ENCODE measurements around the gene PAK1.
A peak's percentile ranks its signal among the peaks of the same experiment; 100 is the strongest.
"Not testable (repeated sequence)": the region's sequence is repeated elsewhere in the genome, so short reads cannot be mapped to it uniquely, and the experiment has no call there.

Gene PAK1

DNA sequence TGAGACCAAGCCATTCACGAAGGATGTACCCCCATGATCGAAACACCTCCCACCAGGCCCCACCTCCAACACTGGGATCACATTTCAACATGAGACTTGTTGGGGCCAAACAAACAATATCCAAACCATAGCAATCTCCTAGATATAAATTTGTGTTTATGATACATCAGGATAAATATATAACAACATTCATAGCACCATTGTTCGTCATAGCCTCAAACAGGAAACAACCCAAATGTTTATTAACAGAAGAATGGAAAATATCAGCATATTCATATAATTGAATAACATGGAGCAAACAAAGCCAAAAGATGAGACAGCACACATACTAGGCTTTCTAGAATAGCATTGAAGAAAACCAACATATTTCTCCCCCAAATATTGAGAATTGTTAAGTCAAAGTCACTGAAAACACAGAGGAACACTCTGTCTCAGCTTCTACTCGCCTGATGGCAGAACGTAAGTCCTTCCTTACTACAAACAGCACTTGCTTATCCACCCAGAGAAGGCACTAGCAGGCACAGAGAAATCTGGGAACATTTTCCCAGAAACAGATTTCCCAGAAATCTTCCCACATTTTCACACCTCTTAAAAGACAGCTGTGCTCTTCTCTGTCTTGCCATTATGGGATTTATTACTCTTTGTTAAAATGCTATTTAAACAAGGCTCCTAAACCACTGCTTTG lies 164.4 kb downstream of the PAK1 start:
- DNase-seq (ENCODE audit: low read depth, low spot score) = no peak

DNA sequence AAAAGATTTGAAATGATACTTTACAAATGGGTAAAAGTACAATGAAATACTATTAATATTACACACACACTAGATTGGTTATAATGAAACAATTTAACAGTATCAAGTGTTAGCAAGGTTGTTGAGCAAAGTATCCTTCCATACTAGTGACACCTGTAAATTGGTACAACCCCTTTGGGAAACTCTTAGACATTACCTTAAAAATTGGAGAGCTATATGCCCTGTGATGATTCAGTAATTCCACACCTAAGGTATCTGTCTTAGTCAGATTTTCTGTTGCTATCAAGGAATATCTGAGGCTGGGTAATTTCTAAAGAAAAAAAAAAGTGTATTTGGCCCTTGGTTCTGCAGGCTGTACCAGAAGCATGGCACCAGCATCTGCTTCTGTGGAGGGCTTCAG lies 165.1 kb downstream of the PAK1 start:
- DNase-seq (ENCODE audit: low read depth, low spot score) = no peak

- DNase-seq (ENCODE audit: low read depth, low spot score) = no peak
These were observed 170.6 kb downstream of the PAK1 start for GRCh38 chr11:77303328-77303727.

DNA sequence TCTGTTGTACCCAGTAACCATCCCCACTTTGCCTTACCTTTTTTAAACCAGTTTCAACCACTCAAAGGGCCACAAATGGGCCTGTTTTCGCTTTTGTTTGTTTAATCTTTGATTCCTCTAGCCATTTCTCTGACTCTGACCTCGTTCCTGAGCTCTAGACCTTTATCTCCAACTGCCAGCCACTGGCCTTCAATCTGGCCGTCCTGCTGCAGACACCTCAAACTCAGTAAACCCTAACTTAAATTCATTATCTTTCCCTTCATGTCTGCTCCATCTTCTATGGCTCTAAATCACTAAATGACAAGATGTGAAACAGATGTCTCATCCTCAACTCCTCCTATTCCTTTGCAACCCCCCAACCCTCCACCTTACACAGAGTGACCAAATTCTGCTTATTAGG lies 171.1 kb downstream of the PAK1 start:
- no peak for DNase-seq (ENCODE audit: low read depth, low spot score)

GRCh38 chr11:77301510-77301909 lies 172.4 kb downstream of the PAK1 start, which contains the start of gene GDPD4:
TSS of gene GDPD4 (minus strand) at chr11:77301686. CDS start at chr11:77285137, 16,549 bp downstream.
- no peak for DNase-seq (ENCODE audit: low read depth, low spot score)

- DNase-seq (ENCODE audit: low read depth, low spot score) = no peak
These were observed 173.2 kb downstream of the PAK1 start for GRCh38 chr11:77300695-77301094.

DNA sequence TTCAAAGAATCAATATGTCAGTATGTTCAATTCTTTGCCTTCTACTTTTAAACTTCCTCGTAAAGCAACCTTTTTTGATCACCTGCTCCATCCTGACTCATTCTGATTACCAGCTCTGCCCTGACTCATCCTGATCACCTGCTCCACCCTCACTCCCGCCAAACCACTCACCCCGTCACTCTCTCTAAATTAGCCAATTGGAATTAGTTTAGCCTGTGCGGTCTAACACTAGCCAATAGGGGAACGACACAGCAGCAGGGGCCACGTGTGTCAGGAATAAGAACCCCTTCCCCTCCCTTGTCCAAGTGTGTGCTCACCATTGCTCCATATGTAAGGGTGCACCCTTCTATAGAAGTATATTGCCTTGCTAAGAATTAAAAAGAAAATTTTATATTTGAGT lies 173.9 kb downstream of the PAK1 start:
- not testable (repeated sequence) for DNase-seq (ENCODE audit: low read depth, low spot score)

GRCh38 chr11:77299528-77299993 lies 174.3 kb downstream of the PAK1 start:
- DNase-seq (ENCODE audit: low read depth, low spot score) = no peak

GRCh38 chr11:77294040-77294439 lies 179.9 kb downstream of the PAK1 start:
- DNase-seq (ENCODE audit: low read depth, low spot score) = no peak

- DNase-seq (ENCODE audit: low read depth, low spot score) = no peak
These were observed 184.2 kb downstream of the PAK1 start for GRCh38 chr11:77289737-77290136.

DNA sequence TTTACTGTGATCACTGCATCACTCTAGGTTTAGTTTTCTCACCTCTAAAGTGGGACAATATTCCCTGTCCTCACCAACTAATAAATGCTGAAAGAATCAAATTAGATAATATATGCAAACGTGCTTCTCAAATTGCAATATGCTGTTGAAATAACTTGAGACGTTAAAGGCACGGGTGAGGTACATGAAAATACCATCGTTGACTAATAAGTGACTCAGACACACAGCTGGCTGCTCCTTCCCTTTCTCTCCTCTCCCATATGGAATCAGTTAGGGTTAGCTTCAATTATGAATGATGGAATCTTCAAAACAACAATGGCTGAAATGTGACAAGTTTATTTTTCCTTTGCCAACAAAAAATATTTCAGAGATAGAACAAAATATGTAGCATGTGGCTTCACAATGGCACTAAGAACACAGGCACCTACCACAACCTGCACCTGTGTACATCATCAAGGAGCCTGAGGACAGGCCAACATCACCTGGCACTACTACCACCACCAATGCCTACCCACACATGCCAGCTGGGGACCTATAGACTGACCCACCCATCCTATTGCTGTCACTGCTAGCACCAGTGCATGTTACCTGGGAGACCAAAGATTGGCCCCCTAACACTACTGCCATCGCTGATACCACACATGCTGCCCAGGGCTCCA lies 186.2 kb downstream of the PAK1 start:
- peak; percentile 38 for DNase-seq (ENCODE audit: low read depth, low spot score)

DNA sequence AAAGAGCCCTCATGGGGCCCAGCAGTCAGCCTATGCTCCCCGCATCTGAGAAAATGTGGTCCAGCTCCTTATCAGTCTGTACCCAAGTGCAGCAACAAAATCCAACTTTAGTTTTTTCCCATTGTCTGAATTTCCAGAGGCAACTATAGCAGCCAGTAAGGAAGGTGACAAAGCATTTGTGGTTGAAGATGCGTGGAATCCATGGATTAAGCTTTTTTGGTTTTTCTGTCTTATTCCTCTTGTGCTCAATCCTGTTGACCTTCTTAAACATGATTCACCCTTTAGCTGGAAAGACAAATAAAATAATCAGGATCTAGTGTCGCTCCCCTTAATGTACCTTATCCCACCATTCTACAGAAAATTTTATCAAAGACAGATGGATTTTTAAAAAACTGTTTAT lies 186.8 kb downstream of the PAK1 start:
- DNase-seq (ENCODE audit: low read depth, low spot score) = no peak

DNA sequence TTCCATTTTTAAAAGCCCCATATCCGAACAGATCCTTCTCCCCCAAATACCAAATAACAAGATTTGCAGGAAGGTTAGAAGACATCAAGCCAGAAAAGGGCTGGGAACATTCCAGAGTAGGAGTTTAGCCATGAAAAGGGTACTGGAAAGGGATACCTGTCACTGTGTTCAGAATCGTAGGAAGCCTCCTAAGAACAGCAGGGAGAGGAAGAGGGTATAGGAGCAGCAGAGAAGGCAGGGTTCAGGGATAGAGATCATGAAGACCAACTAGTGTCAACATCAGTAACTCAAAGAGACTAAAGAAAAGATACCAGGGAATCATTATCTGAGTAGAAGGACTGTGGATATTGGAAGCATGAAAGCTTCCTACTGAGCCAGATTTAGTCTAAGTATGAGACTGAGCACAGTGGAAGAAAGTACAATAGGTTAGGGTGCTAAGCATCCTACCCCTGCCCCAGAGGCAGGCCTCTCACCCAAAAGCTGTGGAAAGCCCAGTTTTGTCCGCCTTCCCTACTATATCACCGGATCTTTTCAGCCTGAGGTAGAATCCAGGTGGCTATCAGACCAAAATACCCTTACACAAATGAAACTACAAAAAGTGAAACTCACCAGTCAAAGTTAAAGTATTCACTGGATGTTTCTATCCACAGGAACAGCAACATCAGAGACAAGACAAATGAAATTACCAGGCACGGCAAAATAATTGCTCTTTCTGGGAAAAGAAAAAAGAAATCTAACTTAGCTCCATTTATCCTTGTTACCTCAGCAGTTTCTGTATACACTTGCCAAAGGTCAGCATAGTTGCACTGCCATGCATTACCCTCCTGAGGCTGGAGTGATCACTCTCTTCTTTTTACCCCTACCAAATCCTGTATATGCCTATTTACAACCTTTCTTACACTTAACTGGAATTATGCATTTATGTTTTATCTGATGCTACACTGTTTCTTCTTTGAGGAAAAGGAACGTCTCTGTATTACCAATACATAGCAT lies 189.1 kb downstream of the PAK1 start:
- DNase-seq (ENCODE audit: low read depth, low spot score) = no peak

DNA sequence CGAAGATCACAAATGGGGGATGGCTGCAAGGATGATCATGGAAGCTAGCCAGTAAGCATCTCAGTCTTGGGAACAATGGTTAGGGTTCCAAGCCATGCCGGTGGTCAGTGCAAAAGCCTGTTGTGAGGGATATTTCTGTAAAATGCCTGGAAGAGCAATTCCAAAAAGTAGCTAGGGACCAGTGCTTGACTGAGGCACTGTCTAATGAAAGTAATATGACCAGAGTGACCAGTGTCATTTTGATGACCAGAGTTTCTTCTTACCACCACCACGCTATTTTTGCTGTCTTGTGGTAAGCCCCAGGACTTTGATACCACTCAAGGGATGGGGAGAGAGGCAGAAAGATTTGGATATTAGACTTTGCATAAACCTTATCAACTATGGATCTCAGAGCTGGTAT lies 190.8 kb downstream of the PAK1 start:
- DNase-seq (ENCODE audit: low read depth, low spot score) = no peak

DNA sequence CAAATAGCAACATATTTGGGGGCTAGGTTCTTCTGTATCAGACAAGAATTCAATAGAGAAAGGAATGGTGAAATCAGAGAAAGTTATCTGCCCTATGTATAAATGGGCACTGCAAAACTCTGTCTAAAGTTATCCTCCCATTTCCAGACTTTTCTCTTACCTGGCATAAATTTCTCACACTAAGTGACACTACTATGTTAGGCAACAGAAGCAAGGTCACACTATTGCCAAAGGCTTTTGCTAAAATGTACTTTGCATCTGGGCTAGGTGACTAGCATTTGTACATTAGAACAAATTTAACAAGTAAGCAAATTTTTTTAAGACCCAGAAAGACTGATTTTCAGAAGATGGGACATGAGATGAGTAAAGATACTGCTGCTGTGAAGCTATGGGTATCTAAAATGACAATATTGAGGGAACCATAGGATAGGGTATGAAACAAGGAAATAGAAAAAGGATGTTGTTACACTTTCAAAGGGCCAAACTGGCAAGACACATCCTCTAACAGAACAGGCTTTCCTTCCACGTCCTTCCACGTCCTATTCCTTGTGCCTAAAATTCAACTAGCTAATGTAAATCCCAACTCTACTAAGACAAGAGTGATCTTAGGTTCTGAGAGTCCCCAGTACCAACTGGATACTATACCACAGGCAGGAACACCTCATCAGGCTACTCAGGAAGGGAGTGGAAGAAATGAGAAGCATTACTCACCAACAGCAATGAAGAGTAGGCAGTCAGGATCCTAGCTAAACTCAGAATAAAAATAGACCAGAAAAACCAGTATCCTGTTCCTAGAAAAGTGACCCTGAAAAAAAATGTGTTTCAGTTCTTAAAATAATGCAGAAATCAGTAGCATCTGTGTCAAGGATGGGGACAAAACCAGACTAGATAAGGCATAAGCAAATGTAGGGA lies 195.0 kb downstream of the PAK1 start:
- no peak for DNase-seq (ENCODE audit: low read depth, low spot score)

- no peak for DNase-seq (ENCODE audit: low read depth, low spot score)
These were observed 197.6 kb downstream of the PAK1 start for GRCh38 chr11:77276271-77276670.
